GM18951 (cell line): Measurements from ENCODE around the gene TSR1.

ENCODE experiments used
- POLR2A ChIP-seq: IDR thresholded peaks from 4 replicates; pipeline ENCODE4 v1.6.1; 2011; ENCODE audit warnings: mild to moderate bottlenecking; ENCODE audit not compliant: insufficient read length, insufficient read depth; ENCODE audit errors: extremely low read depth
- in situ Hi-C: fragments of 300-500 bp; cut with MboI; formaldehyde crosslinking; loops from one replicate; pipeline ENCODE4 v1.12.0; 2022; ENCODE audit warnings: low sequenced_read_pairs, mixed read lengths, inconsistent platforms; ENCODE audit not compliant: unreplicated experiment

Gene TSR1

GRCh38 chr17:2274414-2274813 lies 61.8 kb downstream of the TSR1 start:
- in situ Hi-C loops: no loop called here

More at GRCh38 chr17:2274414-2274813, 61.8 kb downstream of the TSR1 start:
- no peak for TF ChIP-seq POLR2A
